HK-2 (cell line): ENCODE measurements around the gene SLC2A8.

Experiments
- DNase-seq: peaks from one replicate; pipeline ENCODE4 v3.0.0-alpha.2; 2018; ENCODE audit not compliant: unreplicated experiment

Gene SLC2A8

DNA sequence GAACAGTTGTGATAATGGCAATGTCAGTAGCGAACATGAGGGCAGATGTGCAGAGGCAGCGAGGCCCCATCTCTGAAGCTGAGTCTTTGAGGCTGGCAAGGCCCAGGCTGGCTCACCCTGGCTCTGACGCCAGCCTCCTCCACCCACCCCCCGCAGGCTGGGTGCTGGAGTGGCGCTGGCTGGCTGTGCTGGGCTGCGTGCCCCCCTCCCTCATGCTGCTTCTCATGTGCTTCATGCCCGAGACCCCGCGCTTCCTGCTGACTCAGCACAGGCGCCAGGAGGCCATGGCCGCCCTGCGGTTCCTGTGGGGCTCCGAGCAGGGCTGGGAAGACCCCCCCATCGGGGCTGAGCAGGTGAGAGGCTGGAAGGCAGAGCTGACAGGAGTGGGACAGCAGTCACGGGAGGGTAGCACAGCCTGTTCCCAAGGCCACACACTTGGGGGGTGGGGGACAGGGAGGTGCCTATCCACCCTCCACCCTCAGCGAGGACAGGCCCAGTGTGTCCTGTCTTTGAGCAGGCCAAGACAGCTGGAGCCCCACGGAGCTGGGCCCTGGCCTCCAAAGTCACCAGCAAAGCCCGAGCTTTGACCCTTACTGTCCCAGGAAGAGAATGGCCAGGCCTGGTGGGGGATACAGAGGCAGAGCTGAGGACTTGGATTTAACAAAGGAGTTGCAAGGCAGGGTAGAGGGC, 5.6 kb downstream of the SLC2A8 start:
- no peak for DNase-seq

GRCh38 chr9:127403507-127404192, 6.7 kb downstream of the SLC2A8 start:
- no peak for DNase-seq

GRCh38 chr9:127404631-127405030, 7.7 kb downstream of the SLC2A8 start:
- DNase-seq = no peak

GRCh38 chr9:127405344-127406125, 8.6 kb downstream of the SLC2A8 start:
- no peak for DNase-seq

- no peak for DNase-seq
Measured at GRCh38 chr9:127406799-127407491, 10.0 kb downstream of the SLC2A8 start.

DNA sequence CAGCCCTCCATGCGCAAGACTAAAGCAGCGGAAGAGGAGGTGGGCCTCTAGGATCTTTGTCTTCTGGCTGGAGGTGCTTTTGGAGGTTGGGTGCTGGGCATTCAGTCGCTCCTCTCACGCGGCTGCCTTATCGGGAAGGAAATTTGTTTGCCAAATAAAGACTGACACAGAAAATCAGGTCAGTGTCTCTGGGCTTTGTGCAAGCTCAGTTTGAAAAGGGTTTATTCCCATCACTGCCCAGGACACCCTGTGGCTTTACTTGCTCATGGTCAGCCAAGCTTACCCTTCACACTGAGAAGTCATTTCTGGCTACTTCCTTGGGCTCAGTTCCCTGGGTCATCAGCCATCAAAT, 10.5 kb downstream of the SLC2A8 start:
- DNase-seq = no peak

GRCh38 chr9:127411122-127411521, 14.2 kb downstream of the SLC2A8 start:
- no peak for DNase-seq

GRCh38 chr9:127415141-127415540, 18.2 kb downstream of the SLC2A8 start:
- DNase-seq = no peak

DNA sequence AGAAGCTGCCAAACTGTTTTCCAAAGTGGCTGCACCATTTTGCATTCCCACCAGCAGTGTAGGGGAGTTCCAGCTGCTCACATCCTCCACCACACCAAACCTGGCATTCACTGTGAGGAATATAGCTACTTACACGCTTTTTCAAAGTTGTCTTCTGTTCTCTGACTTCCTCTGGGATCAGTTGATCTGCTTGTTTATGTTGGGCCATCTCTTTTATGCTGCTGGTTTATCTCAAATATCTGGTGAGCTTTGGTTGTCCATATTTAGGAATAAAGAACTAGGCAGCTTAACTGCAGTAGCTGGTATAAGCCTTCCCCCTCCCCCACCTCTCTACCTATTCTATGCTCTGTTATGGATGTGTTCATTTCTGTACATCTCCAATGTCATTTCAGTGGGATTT, 18.7 kb downstream of the SLC2A8 start:
- no peak for DNase-seq

DNA sequence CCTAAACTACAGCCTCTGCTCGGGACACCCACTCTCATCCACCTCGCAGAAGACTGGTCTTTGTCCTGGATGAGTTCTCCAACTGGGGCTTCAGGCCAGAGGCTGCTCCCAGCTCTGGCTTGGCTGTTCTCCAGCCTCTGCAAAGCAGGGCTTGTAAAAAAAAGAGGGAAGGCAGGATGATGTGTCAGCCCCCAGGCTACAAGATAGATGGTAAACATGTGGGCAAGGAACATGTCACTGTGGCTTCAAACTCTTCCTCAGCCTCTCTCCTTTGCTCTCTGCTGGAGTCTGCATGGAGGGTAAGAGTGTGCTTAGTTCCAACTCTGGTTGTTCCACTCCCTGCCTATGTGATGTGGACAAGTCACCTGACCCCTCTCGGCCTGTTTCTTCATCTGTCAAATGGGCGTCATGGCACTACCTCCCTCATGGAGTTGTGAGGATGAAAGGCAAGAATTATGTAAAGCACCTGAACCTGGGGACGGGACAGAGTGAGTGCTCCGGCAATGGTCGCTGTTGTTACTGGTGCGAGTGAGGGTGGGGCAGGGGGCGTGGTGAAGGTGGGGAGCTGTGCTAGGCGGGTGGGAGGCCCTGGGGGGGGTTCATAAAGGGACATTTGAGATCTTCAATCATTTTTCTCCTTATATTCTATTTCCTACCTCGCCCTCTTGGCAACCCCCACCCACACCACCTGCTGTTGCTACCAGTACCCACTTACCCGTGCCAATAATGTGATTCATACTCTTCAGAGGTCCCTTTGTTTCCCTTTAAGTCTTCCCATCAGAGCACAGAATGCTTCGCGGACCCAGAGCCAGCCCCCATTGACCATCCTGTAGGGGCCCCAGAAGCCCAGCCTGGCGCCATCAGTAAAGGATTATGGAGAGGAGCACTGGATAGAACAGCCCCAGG, 20.4 kb downstream of the SLC2A8 start:
- no peak for DNase-seq

GRCh38 chr9:127418037-127418471, 21.1 kb downstream of the SLC2A8 start:
- peak; percentile 34 for DNase-seq

DNA sequence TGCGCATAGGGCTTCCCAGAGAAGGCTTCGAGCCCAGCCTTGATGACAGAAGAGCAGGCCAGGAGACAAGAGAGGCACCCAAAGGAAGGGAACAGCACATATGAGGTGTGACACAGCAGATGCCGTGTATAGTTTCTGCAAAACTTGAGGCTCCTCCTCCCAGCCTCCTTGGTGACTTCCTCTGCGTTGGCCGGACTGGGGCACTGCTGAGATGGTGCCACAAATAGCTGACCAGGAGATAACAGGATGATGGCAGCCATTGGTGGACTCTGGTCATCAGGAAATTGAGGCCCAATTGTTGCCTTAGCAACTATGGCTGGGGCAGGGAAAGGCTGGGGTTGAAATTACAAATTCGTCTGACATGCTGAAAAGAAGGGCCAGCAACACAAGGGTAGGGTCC, 22.4 kb downstream of the SLC2A8 start:
- DNase-seq = no peak

GRCh38 chr9:127421057-127421456, 24.1 kb downstream of the SLC2A8 start:
- no peak for DNase-seq

- no peak for DNase-seq
Measured at GRCh38 chr9:127422133-127422782, 25.3 kb downstream of the SLC2A8 start.

DNA sequence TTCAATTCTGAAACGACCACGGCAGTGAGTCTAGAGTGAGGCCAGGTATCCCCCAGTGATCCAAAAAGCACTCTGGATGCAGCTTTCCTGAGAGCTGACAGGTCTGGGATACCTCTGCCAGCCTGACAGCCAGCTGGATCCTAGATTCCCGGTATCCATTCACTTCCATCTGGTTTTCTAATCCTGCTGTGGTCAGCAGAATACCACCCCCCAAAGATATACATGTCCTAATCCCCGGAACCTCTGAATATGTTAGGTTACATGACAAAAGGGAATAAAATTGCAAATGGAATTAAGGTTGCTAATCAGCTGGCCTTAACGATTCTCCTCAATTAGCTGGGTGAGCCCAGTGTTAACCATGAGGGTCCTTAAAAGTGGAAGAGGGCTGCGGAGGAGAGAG, 25.8 kb downstream of the SLC2A8 start:
- DNase-seq = no peak

- DNase-seq = no peak
Measured at GRCh38 chr9:127423476-127423933, 26.5 kb downstream of the SLC2A8 start.

GRCh38 chr9:127423934-127424675, 27.1 kb downstream of the SLC2A8 start, which contains the start of gene ZNF79:
TSS of gene ZNF79 (plus strand) at chr9:127424382. CDS start at chr9:127424788, 406 bp downstream.
- DNase-seq = peak; percentile 95

DNA sequence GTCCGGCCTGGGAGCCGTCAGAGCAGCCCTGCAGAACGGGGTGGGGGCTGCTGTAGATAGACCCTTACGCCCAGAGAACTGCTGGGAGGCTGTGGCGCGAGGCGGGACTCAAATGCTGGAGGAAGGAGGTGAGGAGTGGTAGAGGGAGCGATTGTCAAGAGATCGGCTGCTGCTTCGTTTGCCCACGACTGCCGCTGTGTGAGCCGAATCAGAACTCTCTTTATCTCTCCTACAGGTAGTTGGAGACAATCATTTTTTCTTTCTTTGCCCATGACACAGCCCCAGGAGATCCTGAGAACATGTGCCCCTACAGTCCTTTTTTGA, 27.7 kb downstream of the SLC2A8 start:
- DNase-seq = no peak

DNA sequence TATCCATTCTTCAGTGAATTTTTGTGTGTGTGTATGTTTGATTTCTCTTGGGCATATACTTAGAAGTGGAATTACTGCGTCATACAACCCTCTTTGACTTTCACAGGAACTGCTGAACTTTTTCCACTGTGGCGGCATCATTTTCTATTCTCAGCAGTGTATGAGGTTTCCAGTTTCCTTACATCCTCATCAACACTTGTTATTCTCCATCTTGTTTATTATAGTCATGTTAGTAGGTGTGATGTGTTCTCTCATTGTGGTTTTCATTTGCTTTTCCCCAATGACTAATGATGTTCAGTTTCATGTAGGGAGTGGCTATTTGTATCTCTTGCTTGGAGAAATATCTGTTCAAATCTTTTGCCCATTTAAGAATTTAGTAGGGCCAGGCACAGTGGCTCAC, 29.8 kb downstream of the SLC2A8 start:
- no peak for DNase-seq

GRCh38 chr9:127428348-127428747, 31.4 kb downstream of the SLC2A8 start:
- no peak for DNase-seq
